ENCODE results near the gene LHFPL3.

DNA sequence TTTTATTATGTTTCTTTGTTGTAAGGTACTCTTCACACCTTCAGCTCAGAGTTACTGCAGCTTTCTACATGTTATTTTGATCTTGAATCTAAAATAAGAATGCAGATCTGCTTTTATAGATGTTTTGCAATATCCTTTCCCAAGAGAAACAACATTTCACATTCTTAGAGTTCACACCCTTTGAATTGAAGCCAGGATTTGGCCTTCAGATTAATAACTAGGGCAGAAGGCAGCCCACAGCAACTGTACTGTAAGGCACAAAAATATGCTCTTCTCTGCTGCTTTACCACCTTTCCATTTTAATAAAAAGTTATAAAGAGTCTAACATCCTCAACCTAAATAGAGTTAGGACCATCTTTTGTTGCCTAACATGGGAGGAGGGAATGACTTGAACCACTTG lies 224.7 kb downstream of the LHFPL3 start:
- TF ChIP-seq, protein P1, sequence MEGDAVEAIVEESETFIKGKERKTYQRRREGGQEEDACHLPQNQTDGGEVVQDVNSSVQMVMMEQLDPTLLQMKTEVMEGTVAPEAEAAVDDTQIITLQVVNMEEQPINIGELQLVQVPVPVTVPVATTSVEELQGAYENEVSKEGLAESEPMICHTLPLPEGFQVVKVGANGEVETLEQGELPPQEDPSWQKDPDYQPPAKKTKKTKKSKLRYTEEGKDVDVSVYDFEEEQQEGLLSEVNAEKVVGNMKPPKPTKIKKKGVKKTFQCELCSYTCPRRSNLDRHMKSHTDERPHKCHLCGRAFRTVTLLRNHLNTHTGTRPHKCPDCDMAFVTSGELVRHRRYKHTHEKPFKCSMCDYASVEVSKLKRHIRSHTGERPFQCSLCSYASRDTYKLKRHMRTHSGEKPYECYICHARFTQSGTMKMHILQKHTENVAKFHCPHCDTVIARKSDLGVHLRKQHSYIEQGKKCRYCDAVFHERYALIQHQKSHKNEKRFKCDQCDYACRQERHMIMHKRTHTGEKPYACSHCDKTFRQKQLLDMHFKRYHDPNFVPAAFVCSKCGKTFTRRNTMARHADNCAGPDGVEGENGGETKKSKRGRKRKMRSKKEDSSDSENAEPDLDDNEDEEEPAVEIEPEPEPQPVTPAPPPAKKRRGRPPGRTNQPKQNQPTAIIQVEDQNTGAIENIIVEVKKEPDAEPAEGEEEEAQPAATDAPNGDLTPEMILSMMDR (IDR thresholded peaks at IDR 0.05; ENCODE audit: poor library complexity, severe bottlenecking) = no peak
- TF ChIP-seq POLR2AphosphoS5 (IDR thresholded peaks at IDR 0.05) = no peak
- TF ChIP-seq, protein P2, sequence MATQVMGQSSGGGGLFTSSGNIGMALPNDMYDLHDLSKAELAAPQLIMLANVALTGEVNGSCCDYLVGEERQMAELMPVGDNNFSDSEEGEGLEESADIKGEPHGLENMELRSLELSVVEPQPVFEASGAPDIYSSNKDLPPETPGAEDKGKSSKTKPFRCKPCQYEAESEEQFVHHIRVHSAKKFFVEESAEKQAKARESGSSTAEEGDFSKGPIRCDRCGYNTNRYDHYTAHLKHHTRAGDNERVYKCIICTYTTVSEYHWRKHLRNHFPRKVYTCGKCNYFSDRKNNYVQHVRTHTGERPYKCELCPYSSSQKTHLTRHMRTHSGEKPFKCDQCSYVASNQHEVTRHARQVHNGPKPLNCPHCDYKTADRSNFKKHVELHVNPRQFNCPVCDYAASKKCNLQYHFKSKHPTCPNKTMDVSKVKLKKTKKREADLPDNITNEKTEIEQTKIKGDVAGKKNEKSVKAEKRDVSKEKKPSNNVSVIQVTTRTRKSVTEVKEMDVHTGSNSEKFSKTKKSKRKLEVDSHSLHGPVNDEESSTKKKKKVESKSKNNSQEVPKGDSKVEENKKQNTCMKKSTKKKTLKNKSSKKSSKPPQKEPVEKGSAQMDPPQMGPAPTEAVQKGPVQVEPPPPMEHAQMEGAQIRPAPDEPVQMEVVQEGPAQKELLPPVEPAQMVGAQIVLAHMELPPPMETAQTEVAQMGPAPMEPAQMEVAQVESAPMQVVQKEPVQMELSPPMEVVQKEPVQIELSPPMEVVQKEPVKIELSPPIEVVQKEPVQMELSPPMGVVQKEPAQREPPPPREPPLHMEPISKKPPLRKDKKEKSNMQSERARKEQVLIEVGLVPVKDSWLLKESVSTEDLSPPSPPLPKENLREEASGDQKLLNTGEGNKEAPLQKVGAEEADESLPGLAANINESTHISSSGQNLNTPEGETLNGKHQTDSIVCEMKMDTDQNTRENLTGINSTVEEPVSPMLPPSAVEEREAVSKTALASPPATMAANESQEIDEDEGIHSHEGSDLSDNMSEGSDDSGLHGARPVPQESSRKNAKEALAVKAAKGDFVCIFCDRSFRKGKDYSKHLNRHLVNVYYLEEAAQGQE (IDR thresholded peaks at IDR 0.05; ENCODE audit: borderline replicate concordance) = no peak
